ENCODE data around the gene OR2Y1.

GRCh38 chr5:180703912-180704311 lies 35.9 kb downstream of the OR2Y1 start:
- TF ChIP-seq CTCF (conservative IDR thresholded peaks at IDR 0.05; ENCODE audit: low read depth in 2 of 2) (no peak), CREB1 (CRISPR knock-in tag; IDR thresholded peaks at IDR 0.05; ENCODE audit: low read depth) (no peak), REST (IDR thresholded peaks at IDR 0.05; ENCODE audit: unreplicated experiment) (no peak), EZH2 (IDR thresholded peaks at IDR 0.05; ENCODE audit: low read depth, unreplicated experiment) (no peak), ETS1 (IDR thresholded peaks at IDR 0.05) (no peak), STAT1 (IDR thresholded peaks at IDR 0.05; ENCODE audit: unreplicated experiment) (no peak), POLR2AphosphoS5 (IDR thresholded peaks at IDR 0.05; ENCODE audit: low read depth) (no peak), ZNF114 (CRISPR knock-in tag; IDR thresholded peaks at IDR 0.05) (no peak)
